Endometrium (tissue), 2 donors: ENCODE results near the gene MAN2B2.

ENCODE experiments used
- FAIRE-seq: peaks from 2 replicates; lab custom pipeline; 2012; peaks lifted over from hg19 to GRCh38; lab: Jason Lieb, UNC
- donor health status: control.
- donor health status: control.

Gene MAN2B2

DNA sequence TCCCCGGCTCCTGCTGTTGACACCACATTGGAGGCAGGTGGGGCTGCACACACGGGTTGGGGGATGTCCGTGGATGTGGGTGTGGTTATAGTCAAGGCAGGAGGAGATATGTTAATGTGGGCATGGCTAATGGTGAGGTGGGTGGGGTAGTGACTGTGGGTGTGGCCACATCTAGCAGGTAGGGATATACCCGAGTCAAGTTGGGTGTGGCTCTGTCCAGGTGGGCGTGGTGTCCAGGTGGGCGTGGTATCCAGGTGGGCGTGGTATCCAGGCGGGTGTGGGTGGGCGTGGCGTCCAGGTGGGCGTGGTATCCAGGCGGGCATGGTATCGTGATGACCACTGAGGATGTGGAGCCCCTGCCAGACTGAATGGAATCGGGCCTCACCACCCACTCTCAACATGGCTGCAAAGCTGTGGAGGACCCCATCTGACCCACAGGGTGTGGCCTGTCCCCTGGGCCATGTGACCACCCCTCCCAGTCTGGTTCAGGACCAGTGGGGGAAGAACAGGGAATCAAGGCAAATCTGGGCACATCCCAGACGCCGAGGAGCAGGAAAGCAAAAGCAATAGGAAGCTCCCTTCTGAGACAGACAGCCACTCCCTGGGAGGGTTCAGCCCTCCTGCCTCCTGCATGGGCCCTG is 21.0 kb downstream of the MAN2B2 start:
- no peak for FAIRE-seq

DNA sequence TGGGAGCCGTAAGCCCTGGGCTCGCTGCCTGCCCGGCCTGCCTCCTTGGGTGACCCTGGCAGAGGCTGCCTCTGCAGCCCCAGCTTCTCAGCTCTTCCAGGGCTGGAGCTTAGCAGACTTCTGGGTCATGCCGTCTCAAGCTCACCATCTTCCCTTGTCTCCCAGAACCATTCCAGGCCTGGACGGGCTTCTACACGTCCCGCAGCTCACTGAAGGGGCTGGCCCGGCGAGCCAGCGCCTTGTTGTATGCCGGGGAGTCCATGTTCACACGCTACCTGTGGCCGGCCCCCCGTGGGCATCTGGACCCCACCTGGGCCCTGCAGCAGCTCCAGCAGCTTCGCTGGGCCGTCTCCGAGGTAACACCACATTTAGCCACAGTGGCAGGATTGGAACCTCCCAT is 22.0 kb downstream of the MAN2B2 start:
- FAIRE-seq = no peak

DNA sequence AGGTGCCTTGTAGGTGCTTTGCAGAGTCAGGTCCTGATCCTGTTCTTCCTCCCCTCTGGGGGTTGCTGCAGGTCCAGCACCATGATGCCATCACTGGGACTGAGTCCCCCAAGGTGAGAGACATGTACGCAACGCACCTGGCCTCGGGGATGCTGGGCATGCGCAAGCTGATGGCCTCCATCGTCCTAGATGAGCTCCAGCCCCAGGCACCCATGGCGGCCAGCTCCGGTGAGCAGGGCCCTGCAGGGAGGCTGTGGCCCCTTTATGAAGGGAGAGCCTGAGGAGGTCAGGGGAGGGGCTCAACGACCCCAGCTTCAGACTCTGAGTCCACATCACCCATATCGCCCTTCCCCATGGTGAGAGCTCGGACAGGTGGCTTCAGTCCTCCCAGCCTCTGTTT is 23.1 kb downstream of the MAN2B2 start:
- FAIRE-seq = no peak

DNA sequence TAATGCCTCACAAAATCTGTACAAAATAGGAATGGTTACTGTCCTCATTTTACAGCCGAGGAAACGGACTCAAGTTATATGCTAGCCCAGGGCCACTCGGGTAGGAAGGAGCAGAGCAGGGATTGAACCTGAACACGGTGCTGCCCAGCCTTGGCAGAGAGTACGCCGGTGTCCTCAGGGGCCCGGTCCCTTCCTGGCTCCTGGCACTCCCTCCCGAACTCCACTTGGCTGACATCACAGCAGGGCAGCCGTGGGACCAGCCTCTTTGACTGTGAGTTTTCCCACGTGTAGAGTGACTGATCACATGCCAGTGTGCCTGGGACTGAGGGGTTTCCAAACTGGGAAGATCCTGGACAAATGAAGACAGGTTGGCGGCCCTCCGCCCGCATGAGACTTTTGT is 23.7 kb downstream of the MAN2B2 start:
- no peak for FAIRE-seq

DNA sequence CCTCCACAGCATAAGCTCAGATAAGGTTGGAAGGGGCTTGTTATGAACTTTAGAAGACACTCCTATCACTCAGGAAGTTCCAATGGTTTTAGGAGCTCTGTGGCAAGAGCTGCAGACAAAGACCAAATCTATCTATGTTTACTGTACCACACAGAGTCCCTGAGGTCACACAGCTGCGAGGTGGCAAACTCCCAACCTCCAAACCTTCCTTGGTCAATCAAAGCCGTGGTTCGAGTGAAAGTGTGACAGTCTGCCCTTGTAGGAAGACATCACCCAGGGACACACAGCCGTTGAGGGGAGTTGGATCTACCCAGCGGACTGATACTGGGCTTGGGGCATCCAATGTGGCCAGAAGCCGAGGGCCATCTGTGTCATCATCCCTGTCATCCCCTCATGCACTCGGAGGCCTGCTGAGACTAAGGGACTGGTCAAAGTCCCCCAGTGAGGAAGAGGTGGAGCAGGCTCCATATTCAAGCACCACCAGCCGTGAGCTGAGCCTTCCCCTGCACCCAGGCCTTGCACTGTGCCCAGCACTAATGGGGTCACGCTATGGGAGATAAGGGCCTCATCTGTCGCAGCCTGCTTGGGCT is 26.8 kb downstream of the MAN2B2 start:
- FAIRE-seq = no peak

DNA sequence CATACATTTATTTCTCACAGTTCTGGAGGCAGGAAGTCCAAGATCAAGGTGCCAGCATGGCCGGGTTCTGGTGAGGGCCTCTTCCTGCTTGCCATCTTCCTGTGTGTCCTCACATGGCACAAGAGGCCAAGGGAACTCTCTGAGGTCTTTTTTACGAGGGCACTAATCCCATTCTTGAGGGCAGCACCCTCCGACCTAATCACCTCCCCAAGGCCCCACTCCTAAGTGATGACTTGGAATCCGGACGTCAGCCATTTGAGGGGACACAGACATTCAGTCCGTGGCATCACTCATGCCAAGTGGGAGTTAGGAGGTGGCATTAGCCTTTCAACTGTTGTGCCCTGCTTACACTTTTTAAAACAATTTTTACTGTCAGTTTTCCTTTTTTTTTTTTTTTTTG is 27.3 kb downstream of the MAN2B2 start:
- FAIRE-seq = no peak

DNA sequence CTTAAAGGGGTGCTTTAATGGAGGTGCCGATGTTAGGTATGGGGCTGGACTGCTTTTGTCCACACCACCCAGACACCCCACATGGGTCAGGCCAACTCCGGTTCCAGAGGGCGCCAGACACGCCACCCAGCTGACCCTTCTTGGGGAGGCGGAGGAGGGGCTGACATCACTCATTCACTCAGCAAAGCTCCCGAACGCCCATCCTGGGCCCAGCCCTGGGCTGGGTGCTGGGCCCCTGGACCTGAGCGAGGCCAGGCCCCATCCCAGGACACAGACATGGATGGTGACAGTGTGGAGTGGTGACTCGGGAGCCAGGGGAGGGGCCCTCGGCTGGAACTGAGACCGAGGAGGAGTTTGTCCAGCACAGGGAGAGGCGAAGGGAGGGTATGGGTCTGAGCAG is 28.1 kb downstream of the MAN2B2 start:
- no peak for FAIRE-seq

DNA sequence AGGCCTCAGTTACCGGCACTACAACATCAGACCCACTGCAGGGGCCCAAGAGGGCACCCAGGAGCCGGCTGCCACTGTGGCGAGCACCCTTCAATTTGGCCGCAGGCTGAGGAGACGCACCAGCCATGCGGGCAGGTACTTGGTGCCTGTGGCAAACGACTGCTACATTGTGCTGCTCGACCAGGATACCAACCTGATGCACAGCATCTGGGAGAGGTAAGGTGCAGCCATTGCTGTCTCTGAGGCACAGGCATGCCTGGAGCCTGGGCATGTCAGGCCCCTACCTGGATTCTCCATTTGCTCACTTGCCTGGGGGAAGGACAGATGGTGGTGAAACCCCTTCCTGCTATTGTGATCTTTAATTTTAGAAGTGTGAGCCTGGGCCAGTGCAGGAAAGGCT is 30.1 kb downstream of the MAN2B2 start:
- FAIRE-seq = no peak

DNA sequence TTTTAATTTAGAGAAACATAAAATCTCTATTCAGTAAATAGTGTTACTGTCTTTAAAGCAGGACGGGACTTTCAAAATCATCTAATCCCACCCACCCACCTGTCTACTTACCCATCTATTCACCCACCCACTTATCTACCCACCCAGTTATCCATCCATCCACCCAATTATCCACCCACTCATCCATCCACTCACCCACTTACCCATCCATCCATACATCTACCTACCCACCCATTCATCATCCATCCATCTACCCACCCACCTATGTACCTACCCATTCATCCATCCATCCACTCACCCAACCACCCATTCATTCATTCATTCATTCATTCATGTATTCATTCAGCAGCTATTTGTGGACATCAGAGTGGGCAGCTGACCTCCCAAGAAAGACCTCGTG is 30.6 kb downstream of the MAN2B2 start:
- no peak for FAIRE-seq

DNA sequence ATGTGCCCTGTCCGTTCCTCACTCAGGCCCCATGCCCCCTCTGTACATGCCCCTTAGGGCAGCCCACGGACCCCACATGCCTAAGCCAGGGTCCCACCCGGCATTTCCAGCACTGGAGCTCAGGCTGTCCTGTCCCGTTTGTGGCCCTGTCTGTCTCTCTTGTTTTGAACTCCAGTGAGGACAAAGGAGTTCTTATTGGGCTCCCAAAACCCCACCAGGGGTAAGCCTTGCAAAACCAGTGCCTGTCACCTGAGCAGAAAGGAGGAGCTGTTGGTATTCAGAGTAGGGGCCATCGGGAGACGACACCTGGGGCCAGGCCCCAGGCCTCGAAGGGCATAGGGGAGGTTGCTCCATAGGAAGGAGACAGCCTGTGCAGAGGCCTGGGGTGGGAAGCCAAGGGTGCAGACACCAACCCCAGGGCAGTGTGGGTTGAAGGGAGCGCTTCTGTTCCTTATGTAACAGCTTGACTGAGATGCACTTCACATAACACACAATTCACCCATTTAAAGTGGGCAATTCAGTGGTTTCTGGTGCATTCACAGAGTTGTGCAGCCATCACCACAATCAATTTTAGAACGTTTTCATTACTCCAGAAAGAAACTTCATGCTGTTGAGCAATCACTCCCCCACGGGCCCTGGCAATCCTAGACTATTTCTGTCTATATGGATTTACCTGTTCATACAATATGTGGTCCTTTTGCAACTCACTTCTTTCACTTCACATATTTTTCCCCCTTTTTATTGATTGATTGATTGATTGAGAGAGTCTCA is 31.7 kb downstream of the MAN2B2 start:
- no peak for FAIRE-seq

DNA sequence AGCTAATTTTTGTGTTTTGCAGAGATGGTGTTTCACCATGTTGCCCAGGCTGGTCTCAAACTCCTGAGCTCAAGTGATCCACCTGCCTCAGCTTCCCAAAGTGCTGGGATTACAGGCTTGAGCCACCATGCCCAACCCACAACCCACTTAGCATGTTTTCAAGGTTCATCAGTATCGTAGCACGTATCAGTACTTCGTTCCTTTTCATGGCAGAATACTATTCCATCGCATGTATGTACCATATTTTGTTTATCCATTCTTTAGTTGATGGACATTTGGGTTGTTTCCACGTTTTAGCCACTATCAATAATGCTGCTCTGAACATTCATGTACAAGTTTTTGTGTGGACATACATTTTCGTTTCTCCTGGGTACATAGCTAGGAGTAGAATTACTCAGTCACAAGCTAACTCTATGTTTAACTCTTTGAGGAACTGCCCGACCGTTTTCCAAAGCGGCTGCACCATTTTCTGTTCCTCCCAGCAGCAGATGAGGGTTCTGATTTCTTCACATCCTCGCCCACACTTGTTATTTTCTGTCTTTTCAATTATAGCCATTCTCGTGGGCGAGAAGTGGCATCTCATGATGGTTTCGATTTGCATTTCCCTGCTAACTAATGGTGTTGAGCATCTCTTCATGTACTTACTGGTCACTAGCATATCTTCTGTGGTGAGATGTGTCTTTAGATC is 32.5 kb downstream of the MAN2B2 start:
- FAIRE-seq = no peak

DNA sequence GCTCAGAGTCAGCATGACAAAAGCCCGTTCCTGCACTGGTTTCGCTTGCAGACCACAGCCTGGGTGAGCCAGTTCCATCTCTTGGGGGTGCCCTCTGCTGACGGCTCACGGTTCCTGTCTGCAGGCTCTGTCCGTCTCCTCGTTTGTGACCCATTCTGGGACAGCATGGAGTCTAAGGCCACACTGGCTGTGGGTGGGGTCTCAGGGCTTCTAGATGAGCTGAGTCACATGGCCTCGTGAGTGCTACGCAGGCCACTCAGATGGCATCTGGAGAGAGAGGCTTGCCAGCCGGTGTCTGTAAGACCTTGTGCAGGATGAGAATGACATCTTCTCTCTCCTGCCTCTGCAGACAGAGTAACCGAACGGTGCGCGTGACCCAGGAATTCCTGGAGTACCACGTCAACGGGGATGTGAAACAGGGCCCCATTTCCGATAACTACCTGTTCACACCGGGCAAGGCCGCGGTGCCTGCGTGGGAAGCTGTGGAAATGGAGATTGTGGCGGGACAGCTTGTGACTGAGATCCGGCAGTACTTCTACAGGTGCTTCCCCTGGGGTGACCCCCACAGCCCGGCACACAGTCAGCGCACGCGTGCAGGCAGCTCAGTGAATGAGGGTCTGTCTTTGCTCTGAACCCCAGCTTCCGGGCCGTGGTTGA is 33.9 kb downstream of the MAN2B2 start:
- no peak for FAIRE-seq

DNA sequence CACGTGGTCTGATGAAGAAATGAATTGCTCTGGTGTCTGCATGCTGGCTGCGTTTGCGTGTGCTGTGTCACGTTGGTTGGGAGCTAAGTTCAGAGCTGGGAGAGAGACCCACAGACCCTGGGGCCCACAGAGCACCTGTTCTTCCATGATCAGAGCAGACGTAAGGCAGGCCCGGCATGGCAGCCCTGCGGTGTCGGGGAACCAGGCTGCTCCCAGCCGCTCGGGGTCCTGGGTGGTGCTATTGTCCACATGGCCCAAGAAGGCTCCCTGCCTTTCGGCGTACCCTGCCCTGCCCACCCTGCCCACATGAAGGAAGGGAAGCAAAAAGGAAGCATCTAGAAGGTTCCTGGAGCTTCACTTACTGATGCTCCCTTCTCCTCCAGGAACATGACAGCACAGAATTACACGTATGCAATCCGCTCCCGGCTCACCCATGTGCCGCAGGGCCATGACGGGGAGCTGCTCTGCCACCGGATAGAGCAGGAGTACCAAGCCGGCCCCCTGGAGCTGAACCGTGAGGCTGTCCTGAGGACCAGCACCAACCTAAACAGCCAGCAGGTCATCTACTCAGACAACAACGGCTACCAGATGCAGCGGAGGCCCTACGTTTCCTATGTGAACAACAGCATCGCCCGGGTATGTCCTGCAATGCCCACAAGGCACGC is 34.6 kb downstream of the MAN2B2 start:
- no peak for FAIRE-seq

DNA sequence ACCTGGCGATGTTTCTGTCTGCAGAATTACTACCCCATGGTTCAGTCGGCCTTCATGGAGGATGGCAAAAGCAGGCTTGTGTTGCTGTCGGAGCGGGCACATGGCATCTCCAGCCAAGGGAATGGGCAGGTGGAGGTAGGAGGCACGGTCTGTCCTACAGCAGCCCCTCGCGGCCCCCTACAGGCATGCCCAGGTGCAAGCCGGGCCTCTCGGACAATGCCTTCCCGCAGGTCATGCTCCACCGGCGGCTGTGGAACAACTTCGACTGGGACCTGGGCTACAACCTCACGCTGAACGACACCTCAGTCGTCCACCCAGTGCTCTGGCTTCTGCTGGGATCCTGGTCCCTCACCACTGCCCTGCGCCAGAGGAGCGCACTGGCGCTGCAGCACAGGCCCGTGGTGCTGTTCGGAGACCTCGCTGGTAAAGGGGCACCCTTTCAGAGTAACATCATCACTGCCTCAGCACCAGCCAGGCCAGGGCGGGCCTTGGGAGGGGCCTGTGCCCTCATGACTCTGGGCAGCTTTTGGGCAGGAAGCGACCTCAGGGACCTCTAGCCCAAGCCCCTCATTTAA is 36.0 kb downstream of the MAN2B2 start:
- FAIRE-seq = no peak

DNA sequence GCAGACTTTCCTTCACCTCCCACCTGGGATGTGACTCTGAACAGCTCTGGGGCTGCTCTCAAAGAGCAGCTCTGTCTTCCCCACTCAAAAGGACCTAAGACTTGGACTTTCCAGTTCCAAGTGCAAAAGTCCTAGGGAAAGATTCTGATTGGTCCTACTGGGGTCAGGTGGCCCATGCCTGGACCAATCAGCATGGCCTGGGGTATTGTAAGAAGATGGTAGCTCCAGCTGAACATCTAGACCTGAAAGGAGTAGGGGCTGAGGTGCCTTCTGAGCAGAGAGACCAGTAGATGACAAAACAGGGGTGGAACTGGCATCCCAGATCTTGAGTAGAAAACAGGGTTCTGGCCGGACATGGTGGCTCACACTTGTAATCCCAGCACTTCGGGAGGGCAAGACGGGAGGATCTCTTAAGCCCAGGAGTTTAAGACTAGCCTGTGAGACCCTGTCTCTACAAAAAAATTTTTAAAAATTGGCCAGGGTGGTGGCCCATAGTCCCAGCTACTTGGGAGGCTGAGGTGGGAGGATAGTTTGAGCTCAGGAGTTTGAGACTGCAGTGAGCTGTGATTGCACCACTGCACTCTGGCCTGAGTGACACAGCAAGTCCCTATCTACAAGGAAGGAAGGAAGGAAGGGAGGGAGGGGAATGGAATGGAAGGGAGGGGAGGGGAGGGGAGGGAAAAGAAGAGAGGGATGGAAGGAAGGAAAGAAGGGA is 38.1 kb downstream of the MAN2B2 start:
- no peak for FAIRE-seq

DNA sequence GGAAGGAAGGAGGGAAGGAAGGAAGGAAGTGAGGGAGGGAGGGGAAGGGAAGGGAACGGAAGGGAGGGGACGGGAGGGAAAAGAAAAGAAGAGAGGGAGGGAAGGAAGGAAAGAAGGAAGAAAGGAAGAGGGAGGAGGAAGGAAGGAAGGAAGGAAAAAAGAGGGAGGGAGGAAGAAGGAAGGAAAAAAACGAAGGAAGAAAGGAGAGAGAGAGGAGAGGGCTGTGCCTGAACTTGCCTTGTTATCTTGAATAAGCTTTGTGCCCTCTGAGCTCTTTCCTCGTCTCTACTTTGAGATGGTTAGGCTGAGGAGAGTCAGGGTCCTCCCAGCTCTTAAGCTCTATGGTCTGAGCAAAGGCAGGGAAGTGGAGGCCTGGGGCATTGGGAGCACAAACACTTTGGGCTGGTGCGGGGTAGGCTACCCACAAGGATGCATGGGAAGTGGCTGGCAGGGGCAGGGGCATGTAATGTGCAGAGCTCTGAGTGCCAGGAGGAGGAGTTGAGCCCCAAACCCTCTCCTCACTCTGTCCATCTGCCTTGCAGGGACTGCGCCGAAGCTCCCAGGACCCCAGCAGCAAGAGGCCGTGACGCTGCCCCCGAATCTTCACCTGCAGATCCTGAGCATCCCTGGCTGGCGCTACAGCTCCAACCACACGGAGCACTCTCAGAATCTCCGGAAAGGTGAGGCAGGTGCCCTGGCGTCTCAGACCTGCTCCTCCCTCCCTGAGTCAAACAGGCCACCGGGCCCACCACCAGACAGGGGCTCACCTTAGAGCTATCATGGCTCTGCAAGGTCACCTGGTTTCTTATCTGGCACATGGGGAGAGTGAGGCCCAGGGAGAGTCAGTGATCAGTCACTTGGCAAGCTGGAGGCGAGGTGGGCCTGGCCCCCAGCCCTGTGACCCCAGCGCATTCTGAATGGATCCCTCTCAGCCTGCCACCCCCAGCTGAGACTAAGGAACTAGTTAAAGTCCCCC is 39.0 kb downstream of the MAN2B2 start:
- FAIRE-seq = no peak

DNA sequence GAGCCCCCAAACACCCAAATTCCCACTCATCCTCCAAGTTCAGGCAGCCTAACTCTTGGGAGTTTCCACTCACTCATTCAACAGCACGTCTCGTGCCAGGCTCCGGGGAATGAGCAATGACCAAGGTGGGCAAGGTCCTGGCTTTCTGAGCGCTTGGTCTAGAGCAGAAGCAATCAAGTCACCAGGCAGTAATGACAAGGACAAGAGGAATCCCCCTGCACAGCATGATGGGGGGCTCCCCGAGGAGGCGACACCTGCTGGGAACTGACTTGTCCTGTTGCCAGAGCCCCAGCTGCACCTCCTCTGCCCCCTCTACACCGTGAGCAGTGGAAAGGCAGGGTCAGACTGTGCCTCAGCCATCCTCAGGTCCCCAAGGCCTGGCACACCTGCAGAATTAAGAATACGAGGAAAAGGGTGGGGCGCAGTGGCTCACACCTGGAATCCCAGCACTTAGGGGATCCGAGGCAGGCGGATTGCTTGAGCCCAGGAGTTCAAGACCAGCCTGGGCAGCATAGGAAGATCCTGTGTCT is 39.8 kb downstream of the MAN2B2 start:
- no peak for FAIRE-seq

DNA sequence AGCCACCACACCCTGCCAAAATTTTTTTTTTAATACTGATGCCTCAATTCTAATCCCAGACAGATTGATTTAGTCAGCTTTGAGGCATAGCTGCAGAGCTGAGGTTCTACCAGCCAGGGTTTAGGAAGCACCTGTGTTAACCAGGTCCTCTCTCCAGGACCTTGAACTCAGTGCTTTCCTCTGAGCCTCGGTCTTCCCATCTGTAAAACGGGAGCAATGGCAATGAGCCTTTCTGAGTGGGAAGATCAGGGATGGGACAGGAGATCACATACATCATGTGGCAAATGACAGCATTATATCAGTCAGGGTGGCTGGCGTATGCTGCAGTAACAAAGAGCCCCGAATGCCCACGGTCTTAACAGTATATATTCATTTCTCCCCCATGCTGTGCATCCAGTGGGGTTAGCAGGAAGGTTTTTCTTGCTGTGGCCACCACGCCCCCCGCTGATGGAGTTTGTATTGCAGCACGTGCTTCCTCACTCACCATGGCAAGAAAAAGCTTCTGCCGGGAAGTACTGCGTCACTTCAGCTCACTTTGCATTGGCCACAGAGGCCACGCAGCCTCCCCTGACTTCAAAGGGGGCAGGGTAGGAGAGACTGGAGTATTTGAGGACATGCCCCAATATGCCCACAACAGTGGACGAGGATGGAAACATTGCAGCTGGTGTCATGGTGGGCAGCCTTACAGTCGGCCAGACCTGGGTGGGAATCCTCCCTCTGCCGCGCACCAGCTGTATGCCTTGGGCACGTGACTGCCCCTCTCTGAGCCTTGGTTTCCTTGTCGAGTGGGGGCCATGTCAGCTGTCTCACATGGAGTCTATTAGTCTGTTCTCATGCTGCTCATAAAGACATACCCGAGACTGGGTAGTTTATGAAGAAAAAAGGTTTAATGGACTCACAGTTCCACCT is 41.4 kb downstream of the MAN2B2 start:
- FAIRE-seq = no peak
